H1 (cell line): Measurements from ENCODE around the gene FBXO11. TPM values are rescaled to one million over a fixed set of nuclear protein-coding genes. Genes with fewer than 3 reads are reported as not detected.

Source experiments
- BCL11A ChIP-seq, 2 experiments: IDR thresholded peaks; one replicate each; pipeline ENCODE4 v1.6.1; 2011; ENCODE audit warnings: low read depth in 2 of 2, low read length in 2 of 2, mild to moderate bottlenecking in 2 of 2
- MAX ChIP-seq: IDR thresholded peaks from 2 replicates; pipeline ENCODE4 v1.6.1; 2012; ENCODE audit warnings: inconsistent platforms
- POU5F1 ChIP-seq: IDR thresholded peaks from 2 replicates; pipeline ENCODE4 v1.6.1; 2011; ENCODE audit warnings: low read depth, mild to moderate bottlenecking, low read length, moderate library complexity
- RAD21 ChIP-seq, 2 experiments: IDR thresholded peaks in 1 of 2; conservative IDR thresholded peaks in 1 of 2; 2 replicates each; pipeline ENCODE4 v1.6.1; 2011; ENCODE audit warnings: low read depth in 2 of 2, low read length in 2 of 2, improper control_type of control experiment in 1 of 2, inconsistent platforms in 1 of 2, mild to moderate bottlenecking in 1 of 2, moderate library complexity in 1 of 2
- SIX5 ChIP-seq: IDR thresholded peaks from 2 replicates; pipeline ENCODE4 v1.6.1; 2011; ENCODE audit warnings: mild to moderate bottlenecking, low read depth, low read length
- SP1 ChIP-seq: IDR thresholded peaks from 2 replicates; pipeline ENCODE4 v1.6.1; 2011; ENCODE audit warnings: low read depth, low read length
- USF2 ChIP-seq: IDR thresholded peaks from 2 replicates; pipeline ENCODE4 v1.6.1; 2011; ENCODE audit warnings: low read length, improper control_type of control experiment
- YY1 ChIP-seq: IDR thresholded peaks from 2 replicates; pipeline ENCODE4 v1.6.1; 2011; ENCODE audit warnings: low read depth, mild to moderate bottlenecking, low read length
- polyA plus RNA-seq, 7 experiments: library from polyadenylated mRNA; depleted of rRNA in 3 of 7; stranded (reverse) in 5 of 7; unstranded in 2 of 7; fragments of >200 nt in 5 of 7; fragments of 200-250 nt in 2 of 7; gene quantifications; 1 replicate in 5 of 7; 2 replicates in 1 of 7; 4 replicates in 1 of 7; pipeline versions ENCODE4 v1.2.1 to v1.2.3, GENCODE V29; 2011 to 2013; ENCODE audit warnings: missing spikeins in 2 of 7, mixed read lengths in 2 of 7
- total RNA-seq: library from RNA; stranded (reverse); fragmentation: NEBNext Ultra II Directional; extraction: Animal tissue kit (Norgen Biotek cat#: 25700); gene quantifications from 2 replicates; pipeline ENCODE4 v1.2.1, GENCODE V29; 2021

The FBXO11 gene
- total and polyA plus RNA-seq, 2 of the 8 experiments (the other 6 are each of a cell fraction or from before 2014, with no cell fraction given): 21.7 to 57.3 TPM

- TF ChIP-seq MAX: no peak
- no peak for TF ChIP-seq RAD21 (IDR thresholded peaks at IDR 0.05 in 1 of 2, conservative IDR thresholded peaks at IDR 0.05 in 1 of 2; ENCODE audit: low read depth in 2 of 2, low read length in 2 of 2)
- no peak for TF ChIP-seq BCL11A (IDR thresholded peaks at IDR 0.05; ENCODE audit: low read depth in 2 of 2, low read length in 2 of 2)
- TF ChIP-seq YY1: no peak
- TF ChIP-seq SP1: no peak
- no peak for TF ChIP-seq POU5F1
- no peak for TF ChIP-seq SIX5
- no peak for TF ChIP-seq USF2
Observed at GRCh38 chr2:47744074-47744473, 162.2 kb downstream of the FBXO11 start (continued).
